Activated B cell treated with CpG ODN at 0.5 μM for 24 hours (primary cell): Measurements from ENCODE around the gene DNAJB2. TPM values are rescaled to one million over a fixed set of nuclear protein-coding genes. Genes with fewer than 3 reads are reported as not detected.
A peak's percentile ranks its signal among the peaks of the same experiment; 100 is the strongest.
"Not testable (repeated sequence)": the region's sequence is repeated elsewhere in the genome, so short reads cannot be mapped to it uniquely, and the experiment has no call there.

Experiments
- ATAC-seq: fragments of 200-7000 bp; cut with Tn5 transposase; one replicate; pipeline ENCODE4 v1.10.0; 2021; ENCODE audit warnings: low read depth, mild to moderate bottlenecking, moderate library complexity
- CTCF ChIA-PET: fragments of 350-600 bp; sonication (Branson Sonifier 250); formaldehyde crosslinking; loops from one replicate; lab custom pipeline; 2021; ENCODE audit warnings: antibody characterized with exemption; lab: Charles Lee
- POLR2A ChIA-PET: fragments of 350-600 bp; sonication (Branson Sonifier 250); formaldehyde crosslinking; loops from one replicate; lab custom pipeline; 2021; ENCODE audit warnings: antibody characterized with exemption; lab: Charles Lee
- DNase-seq: peaks from one replicate; pipeline ENCODE4 v3.0.0; 2022
- H3K27ac Mint-ChIP-seq: one replicate; pipeline ENCODE4 v1.8.0; 2020; ENCODE audit warnings: mixed read lengths
- H3K27me3 Mint-ChIP-seq: one replicate; pipeline ENCODE4 v1.8.0; 2021; ENCODE audit warnings: mixed read lengths
- H3K36me3 Mint-ChIP-seq: one replicate; pipeline ENCODE4 v1.8.0; 2021; ENCODE audit warnings: low read depth, mixed read lengths
- H3K4me1 Mint-ChIP-seq: one replicate; pipeline ENCODE4 v1.8.0; 2021; ENCODE audit warnings: mixed read lengths
- H3K4me3 Mint-ChIP-seq: one replicate; pipeline ENCODE4 v1.8.0; 2020; ENCODE audit warnings: mild to moderate bottlenecking, mixed read lengths
- H3K9me3 Mint-ChIP-seq: one replicate; pipeline ENCODE4 v1.8.0; 2020; ENCODE audit warnings: mixed read lengths
- CTCF ChIP-seq: fragments of 200-600 bp; IDR thresholded peaks from one replicate; pipeline ENCODE4 v1.8.0; 2022; ENCODE audit warnings: antibody characterized with exemption, mild to moderate bottlenecking
- intact Hi-C: fragments of 100-400 bp; cut with micrococcal nuclease; formaldehyde crosslinking; loops from one replicate; pipeline ENCODE4 v1.15.1; 2024
- total RNA-seq: library from RNA; stranded (reverse); gene quantifications from 2 replicates; pipeline ENCODE4 v1.2.3, GENCODE V29; 2022

The DNAJB2 gene
- total RNA-seq, 1 donor from 2014 or later = 71.1 TPM

GRCh38 chr2:219284501-219285372 lies 5.6 kb downstream of the DNAJB2 start:
- peaks cover 20% of the 10 kb centered on the region for H3K4me1 Mint-ChIP-seq
- H3K27ac Mint-ChIP-seq = no peak overlapping the region
- H3K36me3 Mint-ChIP-seq = peaks cover 58% of the 10 kb centered on the region
- ChIA-PET CTCF (interaction anchor here (11.9 kb wide), 1 partner anchor 9 kb away, joined by 155 read pairs; no protein-coding TSS in a partner anchor), POLR2A (interaction anchor here (3.0 kb wide), 1 partner anchor 10 kb away, joined by 12 read pairs; no protein-coding TSS in a partner anchor)
- no peak overlapping the region for H3K4me3 Mint-ChIP-seq
- ATAC-seq = no peak
- no peak for TF ChIP-seq CTCF
- intact Hi-C loops = no loop called here
- no peaks in the 10 kb centered on the region for H3K27me3 Mint-ChIP-seq
- no peaks in the 10 kb centered on the region for H3K9me3 Mint-ChIP-seq
- DNase-seq = no peak

DNA sequence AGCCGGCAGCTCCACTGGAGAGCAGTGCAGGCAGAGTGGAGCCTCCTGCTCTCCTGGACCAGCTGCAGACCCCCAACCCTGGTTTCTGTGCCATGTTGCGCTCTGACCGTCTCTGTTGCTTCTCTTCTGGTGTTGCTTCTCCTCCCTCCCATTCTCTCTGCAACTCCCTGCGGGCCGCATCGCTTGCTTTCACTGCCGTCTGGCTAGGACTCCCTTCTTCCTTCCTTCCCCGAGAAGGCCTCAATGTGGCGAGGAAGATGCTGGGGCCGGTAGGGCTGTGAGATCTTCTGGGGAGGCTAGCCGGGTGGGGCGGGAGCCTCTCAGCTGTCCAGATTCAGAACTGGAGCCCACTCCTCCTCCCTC lies 6.2 kb downstream of the DNAJB2 start:
- POLR2A ChIA-PET = interaction anchor here (3.0 kb wide), 1 partner anchor 10 kb away, joined by 12 read pairs; no protein-coding TSS in a partner anchor

GRCh38 chr2:219285894-219286425 lies 6.8 kb downstream of the DNAJB2 start:
- Mint-ChIP-seq H3K27me3 (no peaks in the 10 kb centered on the region), H3K4me1 (peaks cover 8% of the 10 kb centered on the region), H3K4me3 (no peak overlapping the region), H3K36me3 (peaks cover 51% of the 10 kb centered on the region), H3K9me3 (no peaks in the 10 kb centered on the region), H3K27ac (peak overlapping the region; percentile 31)
- POLR2A ChIA-PET = interaction anchor here (2.1 to 3.0 kb wide), 2 partner anchors 9 to 32 kb away, joined by 6 to 12 read pairs; partner anchors contain the start of gene TUBA4A
- no peak for ATAC-seq
- TF ChIP-seq CTCF = no peak
- intact Hi-C loops = no loop called here
- no peak for DNase-seq
- CTCF ChIA-PET = interaction anchor here (1.2 to 11.9 kb wide), 2 partner anchors 8 to 115 kb away, joined by 3 to 155 read pairs; no protein-coding TSS in a partner anchor

More for the DNA sequence above, 6.2 kb downstream of the DNAJB2 start:
- Mint-ChIP-seq H3K4me1 (peaks cover 14% of the 10 kb centered on the region), H3K36me3 (peaks cover 57% of the 10 kb centered on the region), H3K27me3 (no peaks in the 10 kb centered on the region), H3K27ac (peak overlapping the region; percentile 14), H3K9me3 (no peaks in the 10 kb centered on the region), H3K4me3 (no peak overlapping the region)
- intact Hi-C loops = no loop called here
- no peak for TF ChIP-seq CTCF
- no peak for ATAC-seq
- CTCF ChIA-PET = interaction anchor here (11.9 kb wide), 1 partner anchor 8 kb away, joined by 155 read pairs; no protein-coding TSS in a partner anchor
- DNase-seq = no peak

DNA sequence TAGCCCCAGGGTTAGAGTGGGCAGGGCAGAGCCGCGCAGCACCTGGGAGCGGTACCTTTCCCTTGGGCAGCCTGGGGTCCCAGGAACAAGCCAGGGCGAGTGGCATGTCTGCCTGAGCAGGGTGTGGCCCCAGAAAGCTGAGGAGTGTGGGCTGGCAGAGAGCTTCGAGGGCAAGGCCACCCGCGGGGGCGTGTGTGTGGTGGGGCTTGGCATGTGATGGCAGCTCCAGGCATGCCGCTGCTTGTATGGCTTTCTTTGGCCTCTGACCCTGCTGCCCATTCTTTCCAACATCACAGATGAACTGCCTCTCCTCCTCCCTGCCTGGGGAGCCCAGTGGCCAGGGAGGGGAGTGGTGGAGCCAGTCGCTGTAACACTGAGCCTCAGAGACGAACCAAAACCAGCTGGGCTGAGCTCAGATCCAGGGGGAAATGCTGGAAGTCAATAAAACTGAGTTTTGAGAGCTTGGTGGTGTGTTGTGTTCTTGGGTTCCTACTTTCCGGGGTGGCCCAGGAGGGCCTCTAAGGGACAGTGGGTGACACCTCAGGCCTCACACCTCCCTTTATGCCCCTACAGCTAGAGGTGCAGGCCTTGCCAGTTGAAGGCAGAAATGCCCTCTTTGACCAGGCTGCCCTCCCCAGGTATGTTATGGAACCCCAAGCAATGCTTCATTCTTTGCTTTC lies 7.4 kb downstream of the DNAJB2 start:
- H3K9me3 Mint-ChIP-seq = no peaks in the 10 kb centered on the region
- peaks cover 2% of the 10 kb centered on the region for H3K4me1 Mint-ChIP-seq
- POLR2A ChIA-PET = interaction anchor here (0.7 to 3.0 kb wide), 4 partner anchors 8 to 348 kb away, joined by 3 to 12 read pairs (median 5); partner anchors contain the start of gene TUBA4A
- H3K27me3 Mint-ChIP-seq = no peaks in the 10 kb centered on the region
- no peak overlapping the region for H3K4me3 Mint-ChIP-seq
- CTCF ChIA-PET = interaction anchor here (1.2 to 11.9 kb wide), 2 partner anchors 7 to 115 kb away, joined by 3 to 155 read pairs; no protein-coding TSS in a partner anchor
- no peak for TF ChIP-seq CTCF
- ATAC-seq (no peak), DNase-seq (no peak)
- intact Hi-C loops = no loop called here
- peaks cover 46% of the 10 kb centered on the region for H3K36me3 Mint-ChIP-seq
- H3K27ac Mint-ChIP-seq = no peak overlapping the region

- ChIA-PET CTCF (interaction anchor here (1.2 to 11.9 kb wide), 2 partner anchors 7 to 116 kb away, joined by 3 to 155 read pairs; no protein-coding TSS in a partner anchor), POLR2A (interaction anchor here (0.7 to 3.0 kb wide), 4 partner anchors 8 to 349 kb away, joined by 3 to 12 read pairs (median 5); partner anchors contain the start of gene TUBA4A)
- H3K36me3 Mint-ChIP-seq = peaks cover 41% of the 10 kb centered on the region
- intact Hi-C loops, H3K4me3 Mint-ChIP-seq, H3K27ac Mint-ChIP-seq, H3K27me3 Mint-ChIP-seq, H3K4me1 Mint-ChIP-seq, ATAC-seq, DNase-seq, H3K9me3 Mint-ChIP-seq: not testable (repeated sequence)
Measured at GRCh38 chr2:219287116-219287440, 7.9 kb downstream of the DNAJB2 start.
